Activated CD4-positive, alpha-beta T cell treated with anti-CD3 and anti-CD28 coated beads, Interleukin-2, amount 50 U/mL, for 4 hours (primary cell): ENCODE measurements around the gene ISCA1.

Experiments used
- DNase-seq, 2 experiments: peaks; one replicate each; pipeline ENCODE4 v3.0.0-alpha.2; 2020

ISCA1 gene

GRCh38 chr9:86282979-86283535, 719 bp upstream of the ISCA1 start:
- no peak for DNase-seq

- no peak for DNase-seq
These were observed 703 bp downstream of the ISCA1 start for GRCh38 chr9:86281593-86282076.

- DNase-seq, result no peak
These were observed 1.8 kb downstream of the ISCA1 start for GRCh38 chr9:86280580-86280979.

DNA sequence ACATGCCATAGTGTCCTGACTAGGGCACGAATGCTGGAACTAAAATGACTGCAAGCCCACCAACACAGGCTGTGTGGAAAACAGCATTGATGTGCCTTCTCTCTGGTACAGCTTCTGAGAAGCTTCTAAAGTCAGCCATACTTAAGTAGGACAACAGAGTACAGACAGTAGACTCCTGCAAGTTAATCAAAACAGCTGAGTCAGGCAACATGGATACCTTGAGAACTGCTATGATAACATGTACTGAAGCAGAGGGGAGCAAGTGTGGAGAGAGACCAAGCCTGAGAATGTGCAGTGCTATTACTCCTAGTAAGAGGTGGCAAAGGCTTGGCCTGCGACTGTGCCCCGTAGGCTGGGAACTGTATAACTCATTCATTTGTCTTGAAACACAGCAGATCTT, 2.5 kb downstream of the ISCA1 start:
- no peak for DNase-seq

DNA sequence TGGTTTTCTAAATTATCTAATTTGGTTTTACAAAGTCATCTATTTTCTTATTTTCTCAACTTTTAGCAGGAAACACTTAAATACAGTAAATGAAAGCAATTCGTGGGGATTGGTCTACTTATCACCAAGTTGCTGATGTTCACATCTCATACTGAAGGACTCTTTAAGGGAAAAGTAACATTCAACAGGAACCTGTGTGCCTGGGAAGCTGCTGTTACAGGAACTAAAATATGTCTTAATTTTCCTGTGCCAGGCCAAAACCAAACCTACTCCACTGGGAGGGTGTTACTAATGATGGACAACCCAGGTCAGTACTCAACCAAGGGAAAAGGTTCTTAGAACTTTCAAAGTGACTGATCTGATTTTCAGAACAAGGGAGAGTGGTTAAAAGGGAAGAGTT, 5.3 kb downstream of the ISCA1 start:
- DNase-seq, result no peak

- DNase-seq, result no peak
These were observed 6.4 kb downstream of the ISCA1 start for GRCh38 chr9:86275962-86276361.

- no peak for DNase-seq
These were observed 7.3 kb downstream of the ISCA1 start for GRCh38 chr9:86274821-86275643.

GRCh38 chr9:86272221-86272620, 10.1 kb downstream of the ISCA1 start:
- no peak for DNase-seq

DNA sequence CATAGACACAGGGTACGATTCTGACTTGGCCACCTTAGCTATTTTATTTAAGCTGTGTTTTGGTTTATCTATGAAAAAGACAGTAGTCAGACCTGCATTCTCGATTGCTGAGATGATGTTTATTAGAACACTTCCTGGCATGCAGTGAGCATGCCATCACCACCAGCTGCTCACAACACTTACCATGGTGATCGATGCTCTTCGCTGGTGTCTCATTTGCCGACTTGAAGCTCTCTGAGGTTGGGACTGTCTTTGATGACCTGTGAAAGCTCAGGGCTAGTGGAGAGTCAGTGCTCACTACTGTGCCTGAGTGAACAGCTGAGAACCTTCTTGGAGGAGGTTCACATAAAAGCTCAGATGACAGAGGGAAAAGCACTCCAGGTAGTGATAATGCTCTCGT, 18.5 kb downstream of the ISCA1 start:
- DNase-seq, result no peak

DNA sequence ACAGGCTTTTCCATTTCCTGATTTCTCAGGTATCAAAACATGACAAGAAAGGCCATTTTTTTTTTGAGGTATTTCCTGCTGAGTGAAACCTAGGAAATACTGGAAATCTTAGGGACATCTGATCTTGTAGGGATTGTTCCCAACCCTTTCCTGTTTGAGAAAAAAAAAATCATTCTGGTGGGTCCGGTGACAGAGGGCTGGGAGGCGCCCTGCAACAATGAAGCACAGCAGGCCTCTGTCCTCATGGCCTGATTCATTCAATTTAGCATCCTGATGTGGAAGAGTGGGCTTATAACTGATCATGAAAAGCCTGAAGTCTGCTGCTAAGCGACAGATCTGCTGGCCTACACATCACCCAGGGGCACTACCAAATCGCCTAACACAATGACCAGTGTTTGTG, 19.8 kb downstream of the ISCA1 start:
- DNase-seq, result no peak

GRCh38 chr9:86259557-86259956, 22.8 kb downstream of the ISCA1 start, which contains the start of gene C9orf153:
C9orf153 (minus strand) TSS chr9:86259657; CDS start chr9:86229603, 30,054 bp downstream.
- DNase-seq, result no peak

- DNase-seq, result no peak
These were observed 24.9 kb downstream of the ISCA1 start for GRCh38 chr9:86257391-86257790.

GRCh38 chr9:86256653-86257052, 25.7 kb downstream of the ISCA1 start:
- no peak for DNase-seq

DNA sequence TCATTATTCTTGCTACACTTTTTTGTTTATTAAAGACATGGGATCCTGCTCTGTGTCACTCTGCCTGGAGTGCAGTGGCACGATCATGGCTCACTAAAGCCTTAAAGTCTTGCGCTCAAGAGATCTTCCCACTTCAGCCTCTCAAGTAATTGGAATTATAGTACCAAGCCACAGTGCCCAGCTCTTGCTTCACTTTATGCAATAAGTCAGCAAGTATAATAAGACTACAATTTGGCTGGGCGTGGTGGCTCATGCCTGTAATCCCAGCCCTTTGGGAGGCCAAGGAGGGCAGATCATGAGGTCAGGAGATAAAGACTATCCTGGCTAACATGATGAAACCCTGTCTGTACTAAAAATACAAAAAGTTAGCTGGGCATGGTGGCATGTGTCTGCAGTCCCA, 28.8 kb downstream of the ISCA1 start:
- no peak for DNase-seq

DNA sequence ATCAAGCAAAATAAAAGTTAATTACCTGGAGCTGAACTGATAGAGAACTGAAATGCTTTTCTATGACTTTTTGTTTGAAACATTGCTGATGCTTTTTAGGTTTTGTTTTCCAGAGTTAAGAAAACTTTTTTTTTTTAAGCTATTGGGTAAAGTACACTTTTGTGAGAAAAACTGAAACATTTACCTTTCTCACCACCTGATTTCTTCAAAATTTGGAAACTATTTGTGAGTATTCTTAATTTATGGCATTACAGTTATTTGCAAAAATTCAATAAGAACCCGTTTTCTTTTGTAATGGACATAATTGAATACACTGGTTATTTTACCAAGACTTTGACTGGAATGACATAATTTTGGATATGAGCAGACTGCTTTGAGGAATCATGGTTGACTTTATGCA, 29.5 kb downstream of the ISCA1 start:
- no peak for DNase-seq

DNA sequence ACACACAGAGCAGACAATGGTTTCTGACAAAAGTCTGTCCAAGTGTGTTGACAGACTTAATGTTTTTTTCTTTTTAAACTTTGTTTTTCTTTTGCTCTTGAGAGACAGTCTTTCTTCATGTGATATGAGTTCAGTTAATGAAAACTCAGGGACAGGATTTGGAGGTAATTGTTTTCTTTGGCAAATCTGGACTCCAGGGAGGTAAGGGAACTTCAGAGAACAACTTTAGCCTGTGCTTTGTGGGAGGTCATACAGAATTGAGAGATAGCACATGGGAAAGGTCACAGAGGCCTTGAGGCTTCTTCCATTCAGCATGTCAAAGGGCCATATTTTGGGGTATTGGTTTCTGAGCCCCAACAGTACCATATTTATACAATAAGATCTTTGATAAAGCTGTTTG, 32.2 kb downstream of the ISCA1 start:
- no peak for DNase-seq

DNA sequence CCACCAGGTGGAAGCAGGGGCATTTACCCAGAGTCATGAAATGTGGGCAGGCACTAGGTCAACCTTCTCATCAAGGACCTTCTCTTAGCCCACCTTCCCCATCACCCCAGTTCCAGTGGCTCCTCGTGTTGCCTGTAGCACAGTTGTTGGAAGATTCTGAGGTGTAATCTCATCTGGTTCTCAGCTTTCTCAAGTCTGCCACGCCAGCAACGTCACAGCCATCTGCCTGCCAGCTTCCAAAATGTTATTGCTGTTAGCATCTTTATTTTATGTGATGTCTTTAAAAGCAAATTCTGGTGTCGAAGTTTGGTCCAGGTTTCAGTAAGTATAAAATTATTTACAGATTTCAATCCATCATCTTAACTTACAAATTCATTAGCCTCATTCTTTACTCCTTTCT, 33.6 kb downstream of the ISCA1 start:
- DNase-seq, result no peak

GRCh38 chr9:86246752-86247161, 35.6 kb downstream of the ISCA1 start:
- no peak for DNase-seq

- DNase-seq, result no peak
These were observed 40.3 kb downstream of the ISCA1 start for GRCh38 chr9:86242071-86242470.

- no peak for DNase-seq
These were observed 41.1 kb downstream of the ISCA1 start for GRCh38 chr9:86241216-86241615.

GRCh38 chr9:86238861-86239770, 43.2 kb downstream of the ISCA1 start:
- no peak for DNase-seq

GRCh38 chr9:86230858-86231257, 51.5 kb downstream of the ISCA1 start:
- DNase-seq, result no peak

- no peak for DNase-seq
These were observed 59.7 kb downstream of the ISCA1 start for GRCh38 chr9:86222667-86223066.
